Measurements from ENCODE around the gene VIPR2.
"Not testable (repeated sequence)": the region's sequence is repeated elsewhere in the genome, so short reads cannot be mapped to it uniquely, and the experiment has no call there.

The VIPR2 gene

DNA sequence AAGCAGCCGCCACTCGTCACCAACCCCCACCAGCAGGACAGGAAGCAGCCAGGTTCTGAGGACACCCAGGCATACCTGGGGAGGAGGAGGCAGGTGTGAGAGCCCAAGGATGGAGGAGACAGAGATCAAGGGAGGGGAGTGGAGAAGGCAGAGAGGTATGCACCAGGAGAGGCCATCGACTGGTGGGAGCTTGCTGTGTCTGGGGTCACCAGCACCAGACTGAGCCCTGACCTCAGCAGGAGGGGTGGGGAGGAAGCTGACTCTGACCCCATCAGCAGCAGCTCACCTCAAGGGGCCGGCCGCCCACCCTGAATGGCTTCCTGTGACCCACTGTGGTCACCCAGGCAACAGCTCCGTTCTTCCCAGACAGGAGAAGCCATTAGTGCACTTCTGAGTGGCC is 7.8 kb downstream of the VIPR2 start:
- no peak for DNase-seq

DNA sequence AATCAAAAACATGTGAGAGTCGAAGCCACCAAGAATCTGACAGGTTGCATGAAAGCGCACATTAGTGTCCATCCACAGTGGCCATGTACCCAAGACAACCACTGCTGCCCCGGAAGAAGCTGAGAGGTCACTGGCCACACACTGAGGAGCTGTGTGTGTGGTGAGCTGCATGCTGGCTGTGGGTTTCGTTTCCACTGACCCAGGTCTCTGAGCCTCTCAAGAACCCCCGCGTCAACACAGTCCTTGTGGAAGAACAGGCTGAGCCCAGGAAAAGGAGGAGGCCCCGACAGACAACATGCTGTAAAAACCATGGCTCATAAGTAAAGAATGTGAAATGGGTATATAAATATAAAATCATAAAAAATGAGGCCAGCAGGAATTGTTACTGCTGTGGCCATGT is 8.2 kb downstream of the VIPR2 start:
- DNase-seq, result no peak

DNA sequence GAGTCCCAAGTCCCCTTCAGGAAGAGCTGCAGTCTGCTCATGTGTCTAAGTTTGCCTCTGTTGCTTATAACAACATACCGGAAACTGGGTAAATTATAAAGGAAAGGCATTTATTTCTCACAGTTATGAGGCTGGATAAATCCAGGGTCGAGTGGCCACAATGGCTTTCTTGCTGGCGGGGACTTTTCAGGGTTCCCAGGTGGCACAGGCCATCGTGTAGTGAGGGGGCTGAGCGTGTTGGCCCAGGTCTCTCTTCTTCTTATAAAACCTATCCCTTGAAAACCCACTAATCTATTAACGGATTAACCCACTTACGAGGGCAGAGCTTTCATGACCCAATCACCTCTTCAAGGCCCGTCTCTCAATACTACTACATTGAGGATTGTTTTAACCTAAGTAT is 8.7 kb downstream of the VIPR2 start:
- DNase-seq, result no peak

DNA sequence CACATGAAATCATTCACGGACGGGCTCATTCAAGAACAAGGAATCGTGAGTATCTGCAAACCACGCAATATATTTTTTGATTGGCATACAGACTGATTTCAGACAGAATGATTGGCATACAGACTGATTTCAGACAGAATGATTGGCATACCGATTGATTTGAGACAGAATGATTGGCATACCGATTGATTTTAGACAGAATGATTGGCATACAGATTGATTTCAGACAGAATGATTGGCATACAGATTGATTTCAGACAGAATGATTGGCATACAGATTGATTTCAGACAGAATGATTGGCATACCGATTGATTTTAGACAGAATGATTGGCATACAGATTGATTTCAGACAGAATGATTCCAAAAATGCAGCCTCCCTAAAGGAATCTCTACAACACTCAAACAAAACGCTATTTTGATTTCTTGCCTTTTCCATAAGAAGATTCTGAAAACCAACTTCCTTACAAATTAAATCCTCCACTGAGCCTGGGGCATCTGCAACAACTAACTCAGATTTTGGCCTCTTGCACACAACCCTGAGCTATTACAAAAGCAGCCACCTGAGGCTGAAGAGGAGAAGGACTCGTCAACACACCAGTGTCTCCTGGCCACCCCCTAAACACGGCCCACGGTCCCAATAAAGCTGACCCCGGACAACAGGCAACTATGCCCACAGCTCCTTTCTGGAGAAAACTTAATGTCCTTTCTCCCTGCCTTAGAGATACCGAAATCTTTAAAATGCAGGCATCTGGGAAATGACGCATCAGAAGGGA is 11.8 kb downstream of the VIPR2 start:
- DNase-seq, result not testable (repeated sequence)

DNA sequence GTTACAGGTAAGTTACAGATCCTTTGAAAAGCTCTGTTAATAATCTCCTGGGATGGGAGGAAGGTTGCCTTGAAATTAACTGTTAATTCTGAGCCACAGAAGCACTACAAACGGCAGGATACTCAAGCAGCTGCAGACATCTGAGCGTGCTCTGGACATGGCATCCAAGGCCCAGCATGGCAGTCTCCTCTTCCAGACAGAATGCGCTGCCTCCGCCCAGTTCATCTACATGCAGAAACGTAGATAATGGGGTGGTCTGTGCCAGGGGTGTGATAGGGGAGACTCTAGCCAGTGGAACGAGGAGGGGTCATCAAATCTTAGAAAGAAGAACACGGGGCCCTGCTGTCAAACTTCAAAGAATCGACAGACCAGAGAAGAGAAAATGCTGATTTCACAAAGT is 13.8 kb downstream of the VIPR2 start:
- DNase-seq, result no peak

DNA sequence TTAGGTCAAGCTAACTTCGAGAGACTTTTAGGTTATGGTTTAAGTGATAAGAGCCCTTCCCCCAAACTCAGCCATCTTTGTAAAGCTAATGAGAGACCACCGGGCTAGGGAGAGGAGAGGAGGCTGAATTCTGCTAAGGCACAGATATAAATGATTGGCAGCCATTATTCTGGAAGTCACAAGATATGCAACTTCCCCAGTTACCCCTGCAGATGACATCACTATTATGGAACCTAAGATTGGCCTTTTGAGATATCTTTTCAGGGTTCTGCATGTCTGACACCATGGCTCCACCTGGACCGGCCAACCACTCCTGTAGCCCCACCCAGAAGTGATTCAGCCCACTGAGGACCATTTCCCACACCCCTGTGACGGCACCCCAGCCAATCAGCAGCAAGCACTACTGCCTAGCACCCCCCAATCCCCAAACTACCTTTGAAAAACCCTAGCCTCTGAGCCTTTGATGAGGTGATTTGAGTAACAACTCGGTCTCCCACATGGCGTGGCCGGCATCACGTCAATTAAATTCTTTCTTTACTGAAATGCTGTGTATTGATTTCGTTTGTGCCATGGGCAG is 14.4 kb downstream of the VIPR2 start:
- no peak for DNase-seq

DNA sequence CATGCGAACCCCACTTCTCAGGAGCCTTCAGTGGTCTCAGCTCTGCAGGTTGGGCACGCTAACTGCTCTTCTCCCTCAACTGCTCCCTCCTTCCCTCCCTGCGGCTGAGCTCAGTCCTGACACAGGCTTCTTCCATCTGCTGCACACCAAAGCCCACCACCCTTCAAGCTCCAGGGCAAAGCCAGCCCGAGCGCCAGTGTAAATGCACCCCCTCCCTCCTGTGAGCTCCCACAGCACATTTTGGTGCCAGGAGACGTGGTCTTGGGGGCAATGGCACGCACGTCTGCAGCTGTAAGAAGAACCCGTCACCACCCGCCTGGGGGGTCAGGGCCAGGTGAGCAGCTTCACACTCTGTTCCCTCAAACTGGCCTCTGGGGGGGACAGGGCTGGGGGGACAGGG is 15.9 kb downstream of the VIPR2 start:
- no peak for DNase-seq

DNA sequence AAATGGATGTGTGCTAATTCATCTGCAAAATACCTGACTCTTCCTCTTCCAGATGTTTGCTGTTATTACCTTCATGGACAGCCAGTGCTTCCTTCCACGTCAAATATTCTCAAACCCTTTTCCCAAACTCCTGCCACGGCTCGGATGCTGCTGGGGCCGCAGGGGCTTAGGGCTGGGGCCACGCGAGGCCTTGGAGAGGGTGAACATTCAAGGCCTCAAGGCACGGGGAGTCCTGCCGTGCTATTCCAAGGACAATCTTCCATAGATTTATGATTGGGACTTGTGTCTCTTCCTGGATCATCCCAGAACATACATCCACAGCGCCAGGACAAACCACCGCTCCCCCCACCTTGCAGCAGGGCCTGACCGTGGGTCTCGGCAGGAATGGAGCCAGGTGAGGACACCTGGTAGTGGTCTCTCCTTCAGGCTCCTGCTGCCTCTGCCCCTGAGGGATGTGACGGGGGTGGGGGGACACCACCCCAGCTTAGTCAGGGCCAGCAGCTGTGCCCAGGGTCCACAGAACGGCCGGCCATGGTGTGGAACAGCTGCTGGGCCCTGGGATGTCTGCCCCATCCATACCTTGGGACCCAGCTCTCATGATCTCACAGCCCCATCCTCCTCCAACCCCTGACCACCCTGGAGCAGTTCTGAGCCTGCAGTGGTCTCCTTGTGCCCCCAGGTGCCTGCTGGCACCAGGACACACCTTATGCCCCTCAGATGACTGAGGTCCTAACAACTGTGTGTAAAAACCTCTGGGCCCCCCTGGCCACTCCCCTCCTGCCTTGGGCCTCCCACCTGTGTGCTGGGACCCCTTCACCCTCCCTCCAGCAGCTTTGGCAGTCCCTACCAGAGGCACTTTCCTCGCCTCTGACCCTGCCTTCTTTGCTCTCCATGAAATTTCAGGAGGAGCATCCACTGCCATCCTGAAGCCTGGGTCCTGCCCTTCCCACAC is 16.7 kb downstream of the VIPR2 start:
- DNase-seq, result no peak

DNA sequence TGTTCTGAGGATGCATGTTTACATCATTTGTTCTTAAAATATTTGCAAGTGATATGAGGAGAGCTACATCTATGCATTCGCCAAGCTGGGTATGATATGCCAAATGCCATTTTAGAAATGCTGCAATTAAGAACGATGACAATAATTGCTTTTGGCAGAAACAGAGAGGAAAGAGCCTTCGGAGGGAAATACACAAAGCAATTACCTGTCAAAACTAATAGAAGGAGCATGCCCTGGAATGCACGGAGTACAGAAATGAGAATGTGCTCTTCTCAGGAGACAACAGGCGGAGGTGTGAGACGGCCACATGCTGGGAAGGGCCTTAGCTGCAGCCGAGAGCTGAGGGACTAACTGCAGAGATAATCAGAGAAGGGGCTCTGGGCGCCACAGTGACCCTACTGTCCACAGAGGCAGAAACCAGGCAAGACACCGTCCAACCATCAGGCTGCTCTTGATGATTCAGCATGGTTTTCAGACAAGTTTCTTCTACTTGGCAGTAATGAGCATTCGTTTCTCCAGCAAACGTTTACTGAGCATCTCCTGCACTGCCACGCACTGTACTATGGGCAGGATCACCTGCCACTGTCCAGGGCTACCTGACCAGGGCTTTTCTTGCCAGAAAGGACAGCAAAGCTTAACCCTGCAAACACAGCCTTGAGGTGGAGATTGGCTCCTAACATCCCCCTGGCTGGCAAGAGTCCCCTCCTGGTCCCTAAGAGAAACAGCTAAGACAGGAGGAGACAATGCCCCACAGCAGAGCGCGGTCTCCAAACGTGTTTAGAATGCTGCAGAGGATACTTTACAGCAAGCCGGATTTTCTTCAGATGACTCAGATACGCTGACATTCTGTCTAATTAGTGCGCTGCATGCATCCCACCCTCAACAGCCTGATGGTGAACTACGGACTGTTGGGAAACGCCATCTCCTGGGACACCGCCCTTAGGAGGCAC is 18.1 kb downstream of the VIPR2 start:
- no peak for DNase-seq

DNA sequence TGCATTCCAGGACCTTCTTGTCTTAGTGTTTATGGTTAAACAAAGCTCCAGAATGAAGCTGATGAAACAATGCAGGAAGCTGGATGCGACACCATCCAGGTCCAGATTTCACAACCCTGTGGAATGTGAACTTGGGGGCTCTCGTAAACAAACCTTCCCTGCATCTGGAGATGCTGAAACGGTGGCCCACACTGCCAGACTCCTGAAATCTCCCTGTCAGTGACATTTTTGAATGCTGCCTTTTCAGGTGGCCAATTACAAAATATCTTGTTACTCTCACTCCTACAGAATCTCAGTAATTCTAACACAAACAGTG is 18.8 kb downstream of the VIPR2 start:
- no peak for DNase-seq

DNA sequence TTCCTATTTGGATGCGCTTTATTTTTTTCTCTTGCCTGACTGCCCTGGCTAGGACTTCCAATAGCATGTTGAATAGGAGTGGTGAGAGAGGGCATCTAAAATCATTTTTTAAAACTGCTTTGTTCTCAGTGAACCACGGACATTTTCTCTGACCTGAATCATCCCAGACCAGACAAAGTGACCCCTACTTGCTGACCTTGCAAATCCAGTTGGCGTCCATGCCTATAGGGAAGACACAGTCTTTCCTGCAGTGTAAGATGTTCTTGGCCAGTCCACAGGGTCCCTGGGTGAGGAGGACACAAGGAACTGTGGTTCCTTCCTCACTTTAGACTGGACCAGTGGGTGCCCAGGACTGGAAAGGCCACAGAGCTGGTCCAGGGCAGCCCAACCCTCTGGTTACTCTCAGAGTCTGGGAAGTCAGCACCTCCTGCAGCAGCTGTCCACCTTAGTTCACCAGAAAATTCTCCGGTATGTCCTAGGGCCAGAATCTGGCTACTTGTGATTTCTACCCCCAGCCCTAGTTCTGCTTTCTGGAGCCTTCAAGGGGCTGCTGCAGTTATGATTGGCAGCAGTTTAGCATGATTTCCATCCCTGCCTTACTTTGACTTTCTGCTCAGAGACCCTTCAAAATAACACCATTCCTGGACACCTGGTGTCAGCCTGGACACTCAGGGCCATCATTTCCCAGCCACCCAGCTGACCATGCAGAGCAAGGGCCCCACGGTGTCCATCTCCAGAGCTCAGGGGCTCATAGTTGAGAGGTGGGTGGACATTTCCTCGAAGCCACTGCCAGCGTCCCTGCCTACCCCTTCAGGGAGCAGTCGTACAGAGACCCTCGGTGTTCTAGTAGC is 19.3 kb downstream of the VIPR2 start:
- no peak for DNase-seq

DNA sequence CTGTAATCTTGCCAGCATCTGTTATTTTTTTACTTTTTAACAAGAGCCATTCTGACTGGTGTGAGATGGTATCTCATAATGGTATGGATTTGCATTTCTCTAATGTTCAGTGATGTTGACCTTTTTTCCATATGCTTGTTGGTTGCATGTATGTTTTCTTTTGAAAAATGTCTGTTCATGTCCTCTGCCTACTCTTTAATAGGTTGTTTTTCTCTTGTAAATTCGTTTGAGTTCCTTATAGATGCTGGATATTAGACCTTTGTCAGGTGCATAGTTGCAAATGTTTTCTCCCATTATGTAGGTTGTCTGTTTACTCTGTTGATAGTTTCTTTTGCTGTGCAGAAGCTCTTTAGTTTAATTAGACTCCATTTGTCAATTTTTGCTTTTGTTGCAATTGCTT is 20.9 kb downstream of the VIPR2 start:
- not testable (repeated sequence) for DNase-seq

DNA sequence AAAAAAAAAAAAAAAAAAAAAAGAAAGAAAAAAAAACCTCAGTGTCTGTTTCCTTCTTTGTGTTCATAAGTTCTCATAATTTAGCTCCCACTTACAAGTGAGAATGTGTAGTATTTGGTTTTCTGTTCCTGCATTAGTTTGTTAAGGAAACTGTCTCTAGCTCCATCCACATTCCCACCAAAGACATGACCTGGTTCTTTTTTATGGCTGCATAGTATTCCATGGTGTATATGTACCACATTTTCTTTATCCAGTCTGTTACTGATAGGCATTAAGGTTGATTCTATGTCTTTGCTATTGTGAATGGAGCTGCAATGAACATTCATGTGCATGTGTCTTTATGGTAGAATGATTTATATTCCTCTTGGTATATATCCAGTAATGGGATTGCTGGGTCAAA is 21.4 kb downstream of the VIPR2 start:
- DNase-seq, result not testable (repeated sequence)

DNA sequence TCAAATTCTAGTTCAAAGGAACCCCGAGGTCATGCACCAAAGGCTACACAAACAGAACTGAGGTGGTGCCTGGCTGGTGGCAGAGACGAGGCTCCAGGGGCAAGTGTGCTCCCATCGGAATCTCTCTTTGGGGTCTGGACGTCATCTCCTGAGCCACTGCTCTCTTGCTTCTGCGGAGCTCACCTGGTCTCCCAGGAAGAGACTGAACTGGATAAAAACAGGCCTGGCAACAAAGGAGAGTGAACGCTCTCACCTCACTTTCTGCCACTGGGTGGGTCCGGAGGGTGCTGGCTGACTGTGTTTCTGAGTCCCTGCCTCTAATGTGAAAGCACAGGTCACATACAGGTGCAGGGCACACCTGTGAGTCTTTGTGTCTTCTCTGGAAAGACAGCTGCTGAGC is 22.4 kb downstream of the VIPR2 start:
- DNase-seq, result no peak

DNA sequence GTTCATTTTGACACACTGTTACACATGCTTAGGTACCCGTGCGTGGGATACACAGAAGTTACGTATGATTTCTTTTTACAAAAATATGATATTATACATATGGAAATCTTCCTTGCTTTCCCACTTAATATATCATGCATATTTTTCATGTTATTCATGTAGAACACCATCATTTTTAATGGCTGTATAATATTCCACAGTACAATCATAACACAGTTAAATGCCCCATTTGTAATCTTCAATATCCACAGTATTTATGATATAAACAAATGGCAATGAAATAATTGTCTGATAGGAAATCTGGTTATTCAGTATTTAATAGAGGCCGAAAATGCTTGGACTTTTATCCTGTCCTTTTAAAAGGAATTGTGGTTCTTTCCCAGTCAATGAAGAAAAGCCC is 23.2 kb downstream of the VIPR2 start:
- no peak for DNase-seq

DNA sequence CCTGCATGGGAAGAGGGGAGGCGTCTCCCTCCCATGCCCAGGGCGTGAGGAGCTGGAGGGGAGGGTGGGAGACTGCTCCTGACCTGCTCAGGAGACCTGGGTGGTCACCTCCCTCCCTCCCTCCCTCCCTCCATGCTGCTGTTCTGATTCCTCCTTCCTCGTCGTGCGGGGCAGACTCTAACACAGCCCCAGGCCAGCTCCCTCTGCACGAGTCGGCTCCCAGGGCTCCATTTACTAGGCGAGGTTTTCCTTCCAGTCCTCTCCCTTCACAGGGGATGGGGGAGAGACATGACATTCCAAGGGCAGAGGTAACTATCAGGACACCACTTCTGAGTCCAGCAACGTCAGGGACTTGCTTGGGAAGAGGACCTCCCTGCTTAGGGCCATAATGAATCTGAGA is 23.6 kb downstream of the VIPR2 start:
- no peak for DNase-seq

DNA sequence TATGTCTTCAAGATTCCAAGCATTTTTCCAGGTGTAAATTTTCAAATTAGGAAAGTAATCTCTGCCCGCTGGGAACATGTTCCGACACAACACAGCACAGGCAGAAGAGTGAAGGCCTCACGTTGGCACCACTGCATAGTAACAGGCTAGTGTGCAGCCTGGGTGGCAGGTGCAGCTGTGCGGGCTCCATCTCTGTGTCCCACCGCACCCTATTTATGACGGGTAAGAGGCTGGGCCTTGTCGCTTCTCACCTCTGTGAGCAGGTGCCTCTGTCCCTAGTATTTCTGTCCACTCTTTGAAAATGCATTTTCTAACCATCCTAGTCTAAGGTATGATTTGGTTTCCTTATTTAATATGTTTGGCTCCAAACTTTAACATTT is 24.1 kb downstream of the VIPR2 start:
- DNase-seq, result no peak

DNA sequence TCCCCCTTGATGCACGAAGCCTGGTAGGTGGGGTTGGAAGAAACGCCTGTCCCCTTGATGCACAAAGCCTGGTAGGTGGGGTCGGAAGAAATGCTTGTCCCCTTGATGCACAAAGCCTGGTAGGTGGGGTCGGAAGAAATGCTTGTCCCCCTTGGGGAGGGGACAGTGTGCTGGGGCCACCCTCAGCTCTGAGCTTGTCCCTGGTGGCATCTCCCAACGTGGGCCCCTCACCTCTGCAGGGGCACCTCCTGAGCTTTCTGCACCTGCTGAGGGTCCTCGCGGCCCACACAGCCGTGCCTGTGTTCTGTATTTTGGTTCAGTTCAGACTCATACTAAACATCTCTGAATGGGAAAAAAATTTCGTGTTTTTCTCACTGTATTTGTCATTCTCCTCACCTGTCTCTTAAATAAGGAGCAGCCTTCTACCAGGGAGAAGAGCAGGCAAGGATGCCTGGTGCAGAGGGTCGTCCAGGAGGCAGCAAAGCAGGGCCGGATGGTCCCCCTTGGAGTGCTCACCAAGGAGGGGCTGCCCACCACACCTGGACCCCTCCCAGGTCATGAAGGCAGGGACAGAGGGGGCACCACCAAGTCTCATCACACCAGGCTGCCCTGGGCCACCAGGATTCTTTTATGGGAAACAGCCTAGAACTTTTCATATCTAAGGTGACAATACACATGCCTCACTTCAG is 24.7 kb downstream of the VIPR2 start:
- DNase-seq, result no peak

DNA sequence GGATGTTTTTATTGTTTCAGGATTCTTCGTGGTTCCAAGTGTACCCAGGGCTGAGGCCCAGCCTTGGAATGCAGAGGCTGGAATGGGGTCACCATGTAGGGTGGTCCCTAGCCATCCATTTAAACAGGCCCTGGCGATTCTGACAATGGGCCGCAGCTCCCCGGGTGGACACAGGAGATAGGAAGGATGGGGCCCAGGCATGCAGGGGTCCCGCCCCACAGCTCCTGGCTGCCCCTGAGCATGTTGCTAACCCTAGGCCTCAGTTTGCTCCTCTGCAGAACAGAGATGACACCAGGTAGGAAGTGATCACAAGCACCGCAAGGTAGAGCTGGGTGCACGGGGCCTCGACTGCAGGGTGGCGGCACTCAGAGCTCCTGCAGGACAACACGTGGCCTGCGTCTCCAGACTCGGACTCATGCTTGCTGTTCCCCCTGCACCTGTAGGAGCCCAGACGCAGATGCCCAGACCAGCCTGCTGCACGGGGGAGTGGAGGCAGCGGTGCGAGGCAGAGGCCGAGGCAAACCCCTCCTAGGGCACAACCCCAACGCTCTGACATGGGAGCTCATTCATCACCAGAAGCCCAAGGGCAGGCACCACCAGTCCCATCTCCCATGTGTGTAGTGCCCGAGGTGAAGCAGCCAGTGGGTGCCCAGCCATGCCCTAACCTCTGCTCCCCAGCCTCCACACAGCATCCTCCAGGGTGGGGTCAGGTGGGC is 25.5 kb downstream of the VIPR2 start:
- DNase-seq, result no peak

DNA sequence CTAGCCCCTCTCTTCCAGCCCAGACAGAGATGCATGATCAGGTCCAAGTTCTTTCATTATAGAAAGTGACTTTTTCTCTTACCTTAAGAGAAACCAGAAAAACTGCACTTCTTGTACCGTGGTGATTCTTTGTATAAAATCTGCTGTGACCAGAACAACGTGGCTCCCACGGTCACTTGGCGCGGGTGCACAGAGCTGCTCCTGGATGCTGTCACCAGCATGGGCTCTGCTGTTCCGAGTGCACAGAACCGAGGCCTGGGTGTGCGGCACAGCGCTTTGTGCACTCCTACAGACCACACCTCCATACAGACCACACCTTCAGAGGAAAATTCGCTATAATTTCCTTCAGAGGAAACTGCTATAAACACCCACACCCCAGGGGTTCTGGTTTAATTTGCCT is 26.0 kb downstream of the VIPR2 start:
- DNase-seq, result no peak

DNA sequence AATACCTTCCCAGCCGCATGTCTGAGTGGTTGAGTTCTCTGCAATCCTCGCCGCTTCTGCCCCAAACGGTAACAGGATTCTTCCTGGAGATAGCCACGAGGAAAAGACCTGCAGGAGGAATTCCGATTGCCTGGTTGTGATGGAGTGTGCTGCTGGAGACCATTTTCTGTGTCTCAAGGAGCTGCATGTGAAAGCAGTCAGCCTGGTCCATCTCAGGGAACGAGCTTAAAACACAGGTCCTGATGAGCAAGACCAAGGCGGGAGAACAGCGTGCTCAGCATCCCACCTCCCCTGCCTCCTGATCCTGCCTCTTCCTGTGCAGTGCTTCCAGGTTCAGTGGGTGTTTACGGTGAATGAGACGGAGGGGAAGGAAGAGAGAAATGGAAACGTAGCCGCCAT is 26.5 kb downstream of the VIPR2 start:
- no peak for DNase-seq
